NCI-H2081 (cell line): Measurements from ENCODE around the gene RCOR3.
"Not testable (repeated sequence)": the region's sequence is repeated elsewhere in the genome, so short reads cannot be mapped to it uniquely, and the experiment has no call there.

Experiments used
- DNase-seq, 2 experiments: peaks; one replicate each; lab custom pipeline; 2025; lab: John Stamatoyannopoulos, UW

The RCOR3 gene

DNA sequence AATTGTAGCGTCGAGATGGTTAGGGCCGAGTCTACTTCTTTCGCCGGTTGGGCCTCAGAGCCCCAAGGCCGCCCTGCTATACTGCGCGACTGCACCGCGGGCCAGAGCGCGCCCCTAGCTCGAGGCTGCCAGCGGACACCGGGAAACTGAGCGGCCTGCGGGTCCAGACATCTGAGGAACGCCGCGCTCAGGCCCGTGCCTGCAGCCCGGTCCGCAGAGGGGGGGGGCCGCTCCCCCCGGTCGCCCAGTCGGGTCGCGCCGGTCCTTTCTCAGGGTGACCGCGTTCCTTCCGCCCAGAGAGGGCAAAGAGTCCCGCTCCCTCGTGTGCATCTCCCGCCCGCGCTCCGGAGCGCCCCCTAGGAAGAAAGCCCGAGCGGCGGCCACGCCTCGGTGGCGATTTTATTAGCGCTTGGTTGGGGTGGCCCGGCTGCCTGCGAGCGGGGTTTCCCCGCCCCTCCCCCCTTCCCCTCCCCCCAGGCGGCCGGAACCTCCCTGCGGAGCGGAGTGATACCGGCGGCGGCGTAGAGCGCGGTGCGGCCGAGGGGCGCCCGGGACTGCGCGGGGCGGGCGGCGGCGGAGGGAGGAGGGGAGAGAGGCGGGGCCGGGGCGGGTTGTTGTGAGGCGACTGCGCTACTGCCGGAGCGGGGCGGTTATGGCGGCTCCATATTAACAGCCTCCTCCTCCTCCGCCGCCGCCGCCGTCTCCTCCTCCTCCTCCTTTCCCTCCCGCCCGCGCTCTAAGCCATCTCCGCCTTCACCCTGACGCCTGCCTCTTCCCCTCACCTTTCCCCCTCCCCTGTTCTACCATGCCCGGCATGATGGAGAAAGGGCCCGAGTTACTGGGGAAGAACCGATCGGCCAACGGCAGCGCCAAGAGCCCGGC lies at the start of gene RCOR3:
Gene RCOR3, plus strand, starts transcription at position 611 of the 882 bp plus-strand sequence. Its CDS starts 195 bp downstream, at position 806.
- peak; percentile 95 to 97 for DNase-seq

DNA sequence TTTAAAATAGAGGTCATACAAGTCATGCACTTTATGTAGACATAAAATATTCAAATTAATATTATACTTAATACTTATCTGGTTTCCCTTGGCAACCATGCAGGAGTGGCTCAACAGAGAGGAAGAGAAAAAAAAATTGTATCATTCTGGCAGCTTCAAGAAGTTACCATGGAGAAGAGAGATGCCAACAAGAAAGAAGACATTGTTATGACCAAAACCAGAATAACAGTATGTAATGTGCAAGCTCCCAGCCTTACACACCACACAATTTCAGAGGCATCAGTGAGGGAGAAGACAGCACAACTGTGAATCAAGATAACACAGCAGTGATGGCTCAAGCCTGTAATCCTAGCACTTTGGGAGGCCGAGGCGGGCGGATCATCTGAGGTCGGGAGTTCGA lies 49.1 kb upstream of the RCOR3 start:
- DNase-seq: no peak

DNA sequence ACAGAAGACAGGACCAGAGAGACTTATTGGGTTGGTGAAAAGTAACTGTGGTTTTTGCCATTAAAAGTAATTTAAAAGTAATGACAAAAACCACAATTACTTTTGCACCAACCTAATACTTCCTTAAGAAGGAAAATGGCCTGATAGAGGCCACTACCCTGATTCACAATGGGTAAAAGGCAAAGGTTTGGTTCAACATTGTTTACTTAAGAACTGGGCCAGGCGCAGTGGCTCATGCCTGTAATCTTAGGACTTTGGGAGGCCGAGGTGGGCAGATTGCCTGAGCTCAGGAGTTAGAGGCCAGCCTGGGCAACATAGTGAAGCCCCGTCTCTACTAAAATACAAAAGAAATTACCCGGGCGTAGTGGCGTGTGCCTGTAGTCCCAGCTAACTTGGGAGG lies 48.2 kb upstream of the RCOR3 start:
- no peak for DNase-seq

DNA sequence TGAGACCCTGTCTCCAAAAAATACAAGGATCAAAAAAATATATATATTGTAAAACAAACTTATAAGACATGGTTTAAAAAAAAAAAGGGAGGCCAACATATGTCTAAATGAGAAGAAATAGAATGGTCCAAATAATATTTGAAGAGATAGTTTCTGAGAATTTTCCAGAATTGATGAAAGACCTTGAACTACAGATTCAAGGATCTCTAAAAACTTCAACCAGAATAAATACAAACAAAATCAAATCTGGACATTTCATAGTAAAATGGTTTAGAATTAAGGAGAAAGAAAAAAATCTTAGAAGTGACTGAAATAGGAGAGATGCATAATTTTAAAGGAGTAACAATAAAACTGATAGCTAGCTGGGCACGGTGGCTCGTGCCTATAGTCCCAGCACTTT lies 45.5 kb upstream of the RCOR3 start:
- DNase-seq: no peak

DNA sequence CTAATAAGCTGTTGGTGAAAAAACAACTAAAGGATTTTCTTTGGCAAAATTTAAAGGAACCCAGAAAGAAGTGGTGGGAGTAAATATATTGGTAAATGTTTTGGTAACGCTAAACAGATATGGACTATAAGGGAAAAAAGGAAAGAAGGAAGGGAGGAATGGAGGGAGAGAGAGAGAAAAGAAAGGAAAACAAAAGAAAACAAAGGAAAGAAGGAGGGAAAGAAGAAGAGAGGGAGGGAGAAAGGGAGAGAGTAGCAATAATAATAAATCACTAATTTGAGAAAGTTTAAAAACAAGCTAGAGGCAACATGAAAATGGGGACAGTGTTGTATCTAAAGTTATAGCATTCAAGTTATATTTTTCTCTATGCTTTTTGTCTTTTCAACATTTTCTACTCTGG lies 43.6 kb upstream of the RCOR3 start:
- no peak for DNase-seq

DNA sequence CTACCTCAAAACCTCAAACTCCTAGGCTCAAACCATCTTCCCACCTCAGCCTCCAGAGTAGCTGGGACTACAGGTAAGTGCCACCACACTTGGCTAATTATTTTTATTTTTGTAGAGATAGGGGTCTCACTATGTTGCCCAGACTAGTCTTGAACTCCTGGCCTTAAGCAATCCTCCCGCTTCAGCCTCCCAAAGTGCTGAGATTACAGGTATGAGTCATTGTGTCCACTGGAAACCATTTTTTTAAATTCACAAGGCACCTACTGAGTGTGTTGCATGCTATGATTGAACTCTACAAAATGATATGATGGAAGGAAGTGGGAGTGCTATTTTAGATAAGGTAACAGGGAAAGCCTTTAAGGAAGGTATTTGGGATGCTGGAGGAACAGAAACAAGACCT lies 41.8 kb upstream of the RCOR3 start:
- DNase-seq: no peak

DNA sequence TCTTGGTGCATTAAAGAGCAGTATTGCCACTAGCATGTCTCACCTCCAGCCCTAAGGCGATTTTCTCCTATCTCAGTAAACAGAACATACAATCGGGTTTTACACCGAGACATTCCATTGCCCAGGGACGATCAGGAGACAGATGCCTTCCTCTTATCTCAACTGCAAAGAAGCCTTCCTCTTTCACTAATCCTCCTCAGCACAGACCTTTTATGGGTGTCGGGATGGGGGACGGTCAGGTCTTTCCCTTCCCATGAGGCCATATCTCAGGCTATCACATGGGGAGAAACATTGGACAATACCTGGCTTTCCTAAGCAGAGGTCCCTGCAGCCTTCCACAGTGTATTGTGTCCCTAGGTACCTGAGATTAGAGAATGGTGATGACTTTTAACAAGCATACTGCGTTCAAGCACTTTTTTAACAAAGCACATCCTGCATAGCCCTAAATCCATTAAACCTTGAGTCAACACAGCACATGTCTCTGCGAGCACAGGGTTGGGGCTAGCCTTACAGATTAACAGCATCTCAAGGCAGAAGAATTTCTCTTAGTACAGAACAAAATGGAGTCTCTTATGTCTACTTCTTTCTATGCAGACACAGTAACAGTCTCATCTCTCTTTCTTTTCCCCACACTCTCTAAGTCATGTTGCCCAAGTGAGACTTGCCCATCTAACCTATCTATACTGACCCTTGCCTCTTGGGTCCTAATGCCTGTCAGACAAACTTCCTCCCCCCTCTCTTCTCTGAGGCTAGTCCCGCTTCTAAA lies 36.5 kb upstream of the RCOR3 start:
- not testable (repeated sequence) for DNase-seq

DNA sequence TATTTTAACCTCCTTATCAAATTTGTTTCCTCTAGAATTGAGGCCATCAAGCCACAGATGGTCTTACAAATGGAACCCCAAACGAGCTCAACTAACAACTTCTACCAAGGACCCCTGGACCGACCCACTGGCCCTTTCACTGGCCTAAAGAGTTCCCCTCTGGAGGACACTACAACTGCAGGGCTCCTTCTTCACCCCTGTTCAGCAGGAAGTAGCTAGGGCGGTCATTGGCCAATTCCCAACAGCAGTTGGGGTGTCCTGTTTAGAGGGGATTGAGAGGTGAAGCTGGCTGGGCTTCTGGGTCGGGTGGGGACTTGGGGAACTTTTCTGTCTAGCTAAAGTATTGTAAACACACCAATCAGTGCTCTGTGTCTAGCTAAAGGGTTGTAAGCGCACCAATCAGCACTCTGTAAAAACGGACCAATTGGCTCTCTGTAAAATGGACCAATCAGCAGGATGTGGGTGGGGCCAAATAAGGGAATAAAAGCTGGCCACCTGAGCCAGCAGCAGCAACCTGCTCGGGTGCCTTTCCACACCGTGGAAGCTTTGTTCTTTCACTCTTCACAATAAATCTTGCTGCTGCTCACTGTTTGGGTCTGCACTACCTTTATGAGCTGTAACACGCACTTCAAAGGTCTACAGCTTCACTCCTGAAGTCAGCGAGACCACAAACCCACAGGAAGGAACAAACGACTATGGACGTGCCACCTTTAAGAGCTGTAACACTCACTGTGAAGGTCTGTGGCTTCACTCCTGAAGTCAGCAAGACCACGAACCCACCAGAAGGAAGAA lies 30.4 kb upstream of the RCOR3 start:
- not testable (repeated sequence) for DNase-seq

DNA sequence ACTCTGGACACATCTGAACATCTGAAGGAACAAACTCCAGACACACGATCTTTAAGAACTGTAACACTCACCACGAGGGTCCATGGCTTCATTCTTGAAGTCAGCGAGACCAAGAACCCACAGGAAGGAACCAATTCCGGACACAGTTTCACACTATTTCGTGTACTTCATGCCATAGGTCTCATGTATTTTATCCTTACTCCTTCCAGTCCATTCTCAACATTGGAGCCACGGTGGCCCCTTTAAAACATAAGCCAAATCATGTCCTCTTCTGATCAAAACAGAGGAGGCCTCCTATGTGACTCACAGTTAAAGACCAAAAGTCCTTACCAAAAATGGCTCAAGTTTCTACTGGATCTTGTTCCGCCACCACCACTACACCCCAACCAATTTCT lies 29.8 kb upstream of the RCOR3 start:
- no peak for DNase-seq

DNA sequence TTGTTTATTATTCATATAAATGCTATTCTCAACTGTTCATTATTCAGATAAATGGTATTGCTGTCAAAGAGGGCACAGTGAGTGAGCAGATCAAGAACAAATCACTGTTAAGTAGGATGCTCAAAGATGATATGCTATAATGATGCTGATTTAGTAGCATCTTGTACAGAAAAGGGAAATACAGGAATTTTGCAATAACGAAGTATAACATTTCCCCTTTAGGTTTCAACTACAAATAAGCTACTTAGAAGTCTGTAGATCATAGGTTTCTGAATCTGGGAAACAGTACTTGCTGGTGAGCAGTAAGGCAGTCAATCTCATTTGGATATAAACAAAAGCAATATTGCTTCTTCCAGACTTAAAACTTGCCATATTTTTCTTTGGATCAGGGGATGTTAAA lies 27.3 kb upstream of the RCOR3 start:
- DNase-seq: no peak

DNA sequence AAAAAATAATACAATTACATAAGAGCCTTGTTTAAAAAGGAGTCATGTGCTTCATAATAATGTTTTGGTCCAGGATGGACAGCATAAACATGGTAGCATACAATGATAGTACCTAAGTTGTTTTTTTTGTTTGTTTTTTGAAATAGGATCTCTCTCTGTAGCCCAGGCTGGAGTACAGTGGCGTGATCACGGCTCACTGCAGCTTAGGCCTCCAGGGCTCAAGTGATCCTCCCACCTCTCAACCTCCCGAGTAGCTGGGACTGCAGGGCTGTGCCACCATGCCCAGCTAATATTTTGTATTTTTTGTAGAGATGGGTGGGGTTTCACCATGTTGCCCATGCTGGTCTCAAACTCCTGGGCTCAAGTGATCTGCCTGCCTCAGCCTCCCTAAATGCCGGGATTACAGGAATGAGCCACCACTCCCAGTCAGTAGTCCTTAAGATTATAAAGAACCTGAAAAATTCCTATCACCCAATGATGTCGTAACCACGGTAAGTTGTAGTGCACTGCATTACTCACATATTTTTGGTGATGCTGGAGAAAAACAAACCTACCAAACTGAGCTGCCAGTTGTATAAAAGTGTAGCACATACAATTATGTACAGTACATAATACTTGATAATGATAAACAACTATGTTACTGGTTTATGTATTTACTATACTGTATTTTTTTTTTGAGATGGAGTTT lies 22.4 kb upstream of the RCOR3 start:
- no peak for DNase-seq

DNA sequence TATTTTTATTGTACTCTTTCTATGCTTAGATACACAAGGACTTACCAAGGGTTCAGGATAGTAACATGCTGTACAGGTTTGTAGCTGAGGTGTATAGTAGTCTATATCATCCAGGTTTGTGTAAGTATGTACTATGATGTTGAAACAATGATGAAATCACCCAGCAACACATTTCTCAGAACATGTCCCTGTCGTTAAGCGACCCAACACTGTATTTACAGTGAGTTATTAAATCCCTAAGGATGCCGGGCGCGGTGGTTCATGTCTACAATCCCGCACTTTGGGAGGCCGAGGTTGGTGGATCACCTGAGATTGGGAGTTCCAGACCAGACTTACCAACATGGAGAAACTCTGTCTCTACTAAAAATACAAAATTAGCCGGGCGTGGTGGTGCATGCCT lies 21.6 kb upstream of the RCOR3 start:
- DNase-seq: no peak

DNA sequence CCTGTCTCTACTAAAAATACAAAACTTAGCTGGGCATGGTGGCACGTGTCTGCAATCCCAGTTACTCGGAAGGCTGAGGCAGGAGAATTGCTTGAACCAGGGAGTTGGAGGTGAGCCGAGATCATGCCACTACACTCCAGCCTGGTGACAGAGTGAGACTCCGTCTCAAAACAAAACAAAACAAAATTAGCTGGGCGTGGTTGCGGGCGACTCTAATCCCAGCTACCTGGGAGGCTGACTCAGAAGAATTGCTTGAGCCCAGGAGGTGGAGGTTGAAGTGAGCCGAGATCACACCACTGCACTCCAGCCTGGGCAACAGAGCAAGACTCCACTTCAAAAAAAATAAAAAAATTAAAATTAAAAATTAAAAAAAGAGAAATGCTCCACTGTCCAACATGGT lies 18.6 kb upstream of the RCOR3 start:
- not testable (repeated sequence) for DNase-seq

DNA sequence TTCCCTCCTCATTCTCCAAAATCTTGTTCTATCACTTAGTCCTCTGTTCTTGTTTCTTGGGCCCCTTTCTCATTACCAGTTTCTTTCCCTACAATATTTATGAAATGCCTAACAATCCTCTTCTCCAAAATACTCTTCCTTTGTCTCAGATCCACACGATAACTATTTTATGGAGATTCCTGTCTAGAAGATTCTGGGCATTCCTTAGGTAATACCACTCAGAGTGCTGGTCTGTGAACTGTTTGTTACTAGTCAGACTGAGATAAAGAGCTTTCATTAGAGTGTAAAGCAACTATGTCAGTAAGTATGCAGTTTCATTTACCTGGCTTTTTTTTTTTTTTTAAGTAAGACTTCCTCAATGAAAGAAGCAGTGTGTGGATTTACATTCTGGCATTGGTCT lies 18.1 kb upstream of the RCOR3 start:
- DNase-seq: no peak

DNA sequence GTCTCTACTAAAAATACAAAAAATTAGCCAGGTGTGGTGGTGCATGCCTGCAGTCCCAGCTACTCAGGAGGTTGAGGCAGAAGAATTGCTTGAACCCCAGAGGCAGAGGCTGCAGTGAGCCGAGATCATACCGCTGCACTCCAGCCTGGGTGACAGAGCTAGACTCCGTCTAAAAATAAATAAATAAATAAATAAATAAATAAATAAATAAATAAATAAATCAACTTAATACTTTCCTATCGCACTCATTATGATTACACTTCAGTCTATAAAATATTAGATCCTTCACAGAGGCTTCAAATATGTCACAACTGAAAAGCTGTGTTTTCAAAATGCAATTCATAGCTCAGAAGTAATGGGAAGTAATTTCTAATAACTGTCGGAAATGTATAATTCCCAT lies 15.5 kb upstream of the RCOR3 start:
- not testable (repeated sequence) for DNase-seq

DNA sequence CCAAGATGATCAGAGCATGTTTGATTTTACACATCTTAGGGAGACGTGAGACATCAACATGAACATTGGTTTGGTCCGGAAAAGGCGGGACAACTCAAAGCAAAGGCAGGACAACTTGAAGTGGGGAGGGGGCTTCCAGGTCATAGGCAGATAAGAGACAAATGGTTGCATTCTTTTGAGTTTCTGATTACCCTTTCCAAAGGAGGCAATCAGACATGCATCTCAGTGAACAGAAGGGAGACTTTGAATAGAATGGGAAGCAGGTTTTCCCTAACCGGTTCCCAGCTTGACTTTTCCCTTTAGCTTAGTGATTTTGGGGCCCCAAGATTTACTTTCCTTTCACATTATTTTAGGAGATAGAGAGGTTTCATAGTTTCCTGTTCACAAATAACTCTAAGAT lies 12.6 kb upstream of the RCOR3 start:
- DNase-seq: not testable (repeated sequence)

DNA sequence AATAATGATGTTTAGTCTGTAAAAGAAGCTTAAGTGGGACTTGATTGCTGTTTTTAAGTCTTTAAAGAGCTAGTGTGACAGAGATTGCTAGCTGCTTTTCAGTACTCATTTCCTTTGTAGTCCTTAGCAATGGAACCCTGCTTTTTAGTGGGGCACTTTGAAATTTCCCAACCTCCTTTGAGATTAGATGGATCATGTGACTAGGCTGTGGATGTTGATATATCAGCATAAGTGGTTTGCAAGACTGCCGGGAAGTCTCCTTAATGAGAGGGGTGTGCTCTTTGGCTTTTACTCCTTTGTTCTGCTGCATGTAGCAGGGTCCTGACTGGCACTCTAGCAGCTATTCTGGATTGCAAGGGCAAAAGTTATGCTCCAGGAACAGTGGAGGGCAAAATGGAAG lies 11.2 kb upstream of the RCOR3 start:
- peak in 1 of 2 experiments; percentile 21 for DNase-seq

DNA sequence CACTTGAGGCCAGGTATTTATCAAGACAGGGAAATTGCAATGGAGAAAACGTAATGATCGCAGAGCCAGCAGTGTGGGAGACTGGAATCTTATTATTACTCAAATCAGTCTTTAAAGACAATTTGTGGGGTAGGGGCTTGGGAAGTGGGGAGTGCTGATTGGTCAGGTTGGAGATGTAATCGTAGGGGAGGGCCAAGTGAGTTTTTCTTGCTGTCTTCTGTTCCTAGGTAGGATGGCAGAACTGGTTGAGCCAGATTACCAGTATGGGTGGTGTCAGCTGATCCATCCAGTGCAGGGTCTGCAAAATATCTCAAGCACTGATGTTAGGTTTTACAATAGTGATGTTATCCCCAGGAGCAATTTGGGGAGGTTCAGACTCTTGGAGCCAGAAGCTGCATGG lies 9.6 kb upstream of the RCOR3 start:
- DNase-seq: not testable (repeated sequence)

DNA sequence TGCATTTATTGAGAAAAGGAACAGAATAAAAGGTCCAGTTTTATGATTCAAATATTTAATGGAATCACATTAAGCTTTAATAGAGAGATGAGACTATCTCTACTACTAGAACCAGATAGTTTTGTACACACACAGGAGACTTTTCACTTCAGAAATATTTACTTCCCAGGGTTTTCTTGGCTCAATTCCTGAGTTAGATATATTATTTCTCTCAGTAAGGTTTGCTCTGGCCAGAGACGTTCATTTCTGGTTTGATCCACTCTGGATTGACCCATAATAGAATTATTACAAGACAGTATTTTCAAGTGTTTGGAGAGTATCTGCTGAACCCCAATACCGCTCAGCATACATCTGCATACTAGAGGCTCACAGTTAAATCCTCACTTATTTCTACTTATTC lies 1.3 kb upstream of the RCOR3 start:
- DNase-seq: no peak

DNA sequence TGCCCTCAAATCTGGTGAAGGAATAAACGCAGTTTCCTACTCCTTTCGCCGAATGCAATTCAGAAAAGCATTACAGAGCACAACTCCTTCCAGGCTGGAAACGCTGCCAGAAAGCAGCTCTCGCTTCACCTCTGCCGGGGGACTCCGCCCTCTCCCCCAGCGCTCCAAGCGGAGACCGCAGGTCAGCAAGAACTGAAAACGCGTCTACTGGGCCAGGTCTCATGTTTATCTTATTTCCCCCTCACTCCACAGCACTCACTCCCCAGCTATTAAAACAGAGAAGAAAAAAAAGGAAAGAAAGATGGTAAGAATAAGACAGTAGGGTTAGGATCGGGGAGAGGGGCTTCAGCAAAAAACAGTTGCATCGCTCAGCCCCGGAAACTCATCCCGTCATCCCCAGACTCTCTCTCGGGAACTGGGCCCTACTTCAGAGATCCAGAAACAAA lies 833 bp upstream of the RCOR3 start:
- peak; percentile 75 to 84 for DNase-seq

DNA sequence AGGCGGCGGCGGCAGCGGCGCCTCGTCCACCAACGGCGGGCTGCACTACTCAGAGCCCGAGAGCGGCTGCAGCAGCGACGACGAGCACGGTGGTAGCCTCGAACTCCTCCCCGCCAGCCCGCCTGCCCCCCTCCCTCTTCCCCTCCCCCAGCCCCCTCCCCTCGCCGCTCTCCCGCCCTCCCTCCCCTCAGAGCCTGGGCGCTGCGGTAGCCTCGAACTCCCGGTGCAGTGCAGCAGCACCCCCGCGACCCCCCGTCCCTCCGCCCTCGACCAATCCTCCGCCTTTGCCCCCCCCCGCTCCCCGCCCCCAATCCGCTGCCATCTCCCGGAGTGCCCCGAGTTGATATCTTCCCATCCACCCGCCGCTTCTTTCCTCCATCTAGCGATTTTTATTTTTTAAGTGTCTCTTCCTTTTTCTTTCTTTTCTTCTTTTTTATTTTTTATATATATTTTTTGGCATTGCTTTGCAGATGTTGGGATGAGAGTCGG lies 516 bp downstream of the RCOR3 start:
- DNase-seq: peak; percentile 79 to 82
